A673 (cell line): Measurements from ENCODE around the gene MN1.

Experiments used
- CTCF ChIP-seq: fragments of 300-800, 200-600 bp; sonication (generic); conservative IDR thresholded peaks from 2 replicates; pipeline ENCODE4 v1.5.1; 2017; ENCODE audit warnings: low read depth, mild to moderate bottlenecking, antibody characterized with exemption, low read length, moderate library complexity, mixed read lengths
- EZH2 ChIP-seq: fragments of 200-600 bp; sonication (generic); IDR thresholded peaks from 2 replicates; pipeline ENCODE4 v1.6.1; 2017; ENCODE audit warnings: borderline replicate concordance, low read depth, mild to moderate bottlenecking, mixed read lengths, antibody characterized with exemption, low read length; ENCODE audit not compliant: poor library complexity, severe bottlenecking

GRCh38 chr22:27786965-27787364 is 14.6 kb downstream of the MN1 start:
- no peak for TF ChIP-seq CTCF
- TF ChIP-seq EZH2: no peak
